Astrocyte (in vitro differentiated cells and primary cell): ENCODE data around the gene TFF2. TPM values are rescaled to one million over a fixed set of nuclear protein-coding genes. Genes with fewer than 3 reads are reported as not detected.

Source experiments
- DNase-seq: peaks from one replicate; pipeline ENCODE4 v3.0.0-alpha.2; 2010; ENCODE audit warnings: low read depth
- FAIRE-seq: peaks from 2 replicates; lab custom pipeline; 2011; peaks lifted over from hg19 to GRCh38; lab: Jason Lieb, UNC
- H2AFZ ChIP-seq: 2 replicates; pipeline ENCODE4 v1.6.0; 2012; ENCODE audit warnings: low read depth, low read length, inconsistent platforms
- H3K27ac ChIP-seq: 2 replicates; pipeline ENCODE4 v1.5.1; 2011; ENCODE audit warnings: low read depth, low read length, inconsistent platforms
- H3K27me3 ChIP-seq: 2 replicates; pipeline ENCODE4 v1.6.0; 2011; ENCODE audit warnings: low read length, inconsistent platforms; ENCODE audit not compliant: insufficient read depth
- H3K36me3 ChIP-seq: 2 replicates; pipeline ENCODE4 v1.5.1; 2011; ENCODE audit warnings: low read length, inconsistent platforms; ENCODE audit not compliant: insufficient read depth
- H3K4me1 ChIP-seq: 2 replicates; pipeline ENCODE4 v1.5.1; 2011; ENCODE audit warnings: low read length, inconsistent platforms; ENCODE audit not compliant: insufficient read depth
- H3K4me2 ChIP-seq: 2 replicates; pipeline ENCODE4 v1.6.0; 2012; ENCODE audit warnings: low read length, inconsistent platforms
- H3K4me3 ChIP-seq: 2 replicates; pipeline ENCODE4 v1.5.1; 2011; ENCODE audit warnings: low read depth, mild to moderate bottlenecking, low read length, inconsistent platforms; ENCODE audit not compliant: insufficient read depth
- H3K79me2 ChIP-seq: 2 replicates; pipeline ENCODE4 v1.6.0; 2012; ENCODE audit warnings: mild to moderate bottlenecking, low read length, inconsistent platforms; ENCODE audit not compliant: insufficient read depth
- H3K9ac ChIP-seq: 2 replicates; pipeline ENCODE4 v1.6.0; 2012; ENCODE audit warnings: mild to moderate bottlenecking, low read length, inconsistent platforms
- H3K9me3 ChIP-seq: 2 replicates; pipeline ENCODE4 v1.5.1; 2012; ENCODE audit warnings: low read depth, mild to moderate bottlenecking, low read length, inconsistent platforms; ENCODE audit not compliant: insufficient read depth
- H4K20me1 ChIP-seq: 2 replicates; pipeline ENCODE4 v1.6.0; 2012; ENCODE audit warnings: low read length, inconsistent platforms; ENCODE audit not compliant: insufficient read depth
- H3K27ac Mint-ChIP-seq: one replicate; pipeline ENCODE4 v1.8.0; 2021; ENCODE audit warnings: mild to moderate bottlenecking, mixed read lengths; ENCODE audit not compliant: unreplicated experiment
- H3K27me3 Mint-ChIP-seq: one replicate; pipeline ENCODE4 v1.8.0; 2021; ENCODE audit warnings: low read depth, mixed read lengths; ENCODE audit not compliant: unreplicated experiment
- H3K36me3 Mint-ChIP-seq: one replicate; pipeline ENCODE4 v1.8.0; 2021; ENCODE audit warnings: low read depth, mixed read lengths; ENCODE audit not compliant: unreplicated experiment
- H3K4me1 Mint-ChIP-seq: one replicate; pipeline ENCODE4 v1.8.0; 2021; ENCODE audit warnings: low read depth, mixed read lengths; ENCODE audit not compliant: unreplicated experiment
- H3K4me3 Mint-ChIP-seq: one replicate; pipeline ENCODE4 v1.8.0; 2021; ENCODE audit warnings: mild to moderate bottlenecking, moderate library complexity, mixed read lengths; ENCODE audit not compliant: unreplicated experiment
- H3K9me3 Mint-ChIP-seq: one replicate; pipeline ENCODE4 v1.8.0; 2021; ENCODE audit warnings: mild to moderate bottlenecking, mixed read lengths; ENCODE audit not compliant: unreplicated experiment
- CTCF ChIP-seq: IDR thresholded peaks from 2 replicates; pipeline ENCODE4 v1.5.1; 2011; ENCODE audit warnings: low read depth, mild to moderate bottlenecking, inconsistent platforms, low read length, moderate library complexity; ENCODE audit not compliant: insufficient read depth
- EZH2 ChIP-seq: IDR thresholded peaks from 2 replicates; pipeline ENCODE4 v1.6.1; 2012; ENCODE audit warnings: mild to moderate bottlenecking, low read length, inconsistent platforms; ENCODE audit not compliant: insufficient read depth
- total RNA-seq: library from RNA; stranded (reverse); gene quantifications from 2 replicates; pipeline ENCODE4 v1.2.1, GENCODE V29; 2021

TFF2 gene
- total RNA-seq, 1 donor from 2014 or later: not detected

- Histone ChIP-seq H3K27me3 (peaks cover 6% of the 10 kb centered on the region), H3K4me2 (no peak overlapping the region), H4K20me1 (no peaks in the 10 kb centered on the region), H3K9me3 (no peaks in the 10 kb centered on the region), H3K36me3 (no peaks in the 10 kb centered on the region), H3K4me1 (no peaks in the 10 kb centered on the region), H3K79me2 (no peaks in the 10 kb centered on the region), H2AFZ (no peak overlapping the region), H3K4me3 (no peak overlapping the region), H3K9ac (no peak overlapping the region), H3K27ac (no peak overlapping the region)
- Mint-ChIP-seq H3K4me3 (no peak overlapping the region), H3K27me3 (peaks cover 9% of the 10 kb centered on the region), H3K4me1 (peaks cover 13% of the 10 kb centered on the region), H3K36me3 (no peaks in the 10 kb centered on the region), H3K27ac (no peak overlapping the region), H3K9me3 (peaks cover 4% of the 10 kb centered on the region)
- DNase-seq: no peak
- TF ChIP-seq EZH2: no peak
- no peak for FAIRE-seq
Observed at GRCh38 chr21:42387843-42388340, 37.1 kb upstream of the TFF2 start.

GRCh38 chr21:42387164-42387563 lies 36.4 kb upstream of the TFF2 start:
- H3K79me2 ChIP-seq: no peaks in the 10 kb centered on the region
- H4K20me1 ChIP-seq: no peaks in the 10 kb centered on the region
- H2AFZ ChIP-seq: no peak overlapping the region
- TF ChIP-seq CTCF: no peak
- TF ChIP-seq EZH2: no peak
- peaks cover 6% of the 10 kb centered on the region for H3K27me3 ChIP-seq
- H3K4me3 ChIP-seq: no peak overlapping the region
- Mint-ChIP-seq H3K36me3 (no peaks in the 10 kb centered on the region), H3K4me3 (no peak overlapping the region), H3K27me3 (peaks cover 14% of the 10 kb centered on the region), H3K9me3 (peaks cover 9% of the 10 kb centered on the region), H3K4me1 (peaks cover 13% of the 10 kb centered on the region), H3K27ac (no peak overlapping the region)
- no peak overlapping the region for H3K4me2 ChIP-seq
- no peaks in the 10 kb centered on the region for H3K36me3 ChIP-seq
- H3K9me3 ChIP-seq: no peaks in the 10 kb centered on the region
- no peak overlapping the region for H3K27ac ChIP-seq
- no peak overlapping the region for H3K9ac ChIP-seq
- no peaks in the 10 kb centered on the region for H3K4me1 ChIP-seq
- FAIRE-seq (no peak), DNase-seq (no peak)

GRCh38 chr21:42386034-42386591 lies 35.3 kb upstream of the TFF2 start:
- H3K9me3 ChIP-seq: no peaks in the 10 kb centered on the region
- no peaks in the 10 kb centered on the region for H4K20me1 ChIP-seq
- Mint-ChIP-seq H3K9me3 (peaks cover 9% of the 10 kb centered on the region), H3K4me1 (peaks cover 13% of the 10 kb centered on the region), H3K36me3 (no peaks in the 10 kb centered on the region), H3K27me3 (peaks cover 14% of the 10 kb centered on the region), H3K4me3 (no peak overlapping the region), H3K27ac (no peak overlapping the region)
- no peak overlapping the region for H3K4me3 ChIP-seq
- no peak overlapping the region for H3K9ac ChIP-seq
- no peaks in the 10 kb centered on the region for H3K79me2 ChIP-seq
- no peak overlapping the region for H3K27ac ChIP-seq
- peaks cover 6% of the 10 kb centered on the region for H3K27me3 ChIP-seq
- no peak overlapping the region for H3K4me2 ChIP-seq
- FAIRE-seq (no peak), DNase-seq (no peak)
- no peak overlapping the region for H2AFZ ChIP-seq
- H3K4me1 ChIP-seq: no peaks in the 10 kb centered on the region
- H3K36me3 ChIP-seq: no peaks in the 10 kb centered on the region
- TF ChIP-seq CTCF: no peak
